ENCODE results near the gene RPL13.

The RPL13 gene

DNA sequence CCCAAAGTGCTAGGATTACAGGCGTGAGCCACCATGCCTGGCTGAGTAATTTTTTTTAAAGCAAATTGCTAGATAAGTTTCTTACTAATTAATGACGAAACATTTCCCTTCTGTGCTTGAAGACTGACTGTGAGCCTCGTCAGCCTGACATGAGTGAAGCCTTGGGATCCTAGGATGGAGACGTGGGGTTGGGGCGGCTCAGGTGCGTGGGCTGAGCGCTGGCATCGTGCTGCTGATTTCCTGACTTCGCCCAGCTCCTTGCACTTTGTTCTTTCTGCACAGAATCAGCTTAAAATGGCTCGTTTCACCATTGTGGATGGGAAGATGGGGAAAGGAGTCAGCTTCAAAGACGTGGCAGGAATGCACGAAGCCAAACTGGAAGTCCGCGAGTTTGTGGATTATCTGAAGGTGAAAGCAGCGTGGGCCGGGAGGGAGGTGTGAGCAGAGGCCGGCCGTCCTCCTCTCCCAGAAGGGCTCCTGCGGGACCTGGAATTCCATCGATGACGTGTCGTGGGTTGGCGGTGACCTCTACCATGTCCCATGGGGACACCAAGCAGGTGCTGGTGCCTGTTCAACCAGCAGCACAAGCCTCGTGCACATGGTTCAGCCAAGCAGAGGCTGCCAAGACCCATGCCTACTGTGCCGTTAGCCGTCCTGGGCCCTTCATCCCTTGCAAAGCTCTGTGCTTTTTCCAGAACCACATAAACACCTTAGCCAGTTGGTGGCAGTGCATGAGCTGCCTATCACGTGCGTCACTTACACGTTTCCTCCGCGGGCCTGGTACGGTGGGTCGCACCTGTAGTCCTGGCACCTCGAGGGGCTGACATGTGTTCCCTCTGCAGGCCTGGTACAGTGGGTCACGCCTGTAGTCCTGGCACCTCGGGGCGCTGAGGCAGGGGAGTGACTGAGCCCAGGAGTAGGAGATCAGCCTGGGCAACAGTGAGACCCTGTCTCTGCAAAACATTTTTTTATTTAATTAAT is 29.8 kb upstream of the RPL13 start:
- no peaks in the 10 kb centered on the region for H4K20me1 ChIP-seq (ENCODE audit: insufficient read depth, low read length)

DNA sequence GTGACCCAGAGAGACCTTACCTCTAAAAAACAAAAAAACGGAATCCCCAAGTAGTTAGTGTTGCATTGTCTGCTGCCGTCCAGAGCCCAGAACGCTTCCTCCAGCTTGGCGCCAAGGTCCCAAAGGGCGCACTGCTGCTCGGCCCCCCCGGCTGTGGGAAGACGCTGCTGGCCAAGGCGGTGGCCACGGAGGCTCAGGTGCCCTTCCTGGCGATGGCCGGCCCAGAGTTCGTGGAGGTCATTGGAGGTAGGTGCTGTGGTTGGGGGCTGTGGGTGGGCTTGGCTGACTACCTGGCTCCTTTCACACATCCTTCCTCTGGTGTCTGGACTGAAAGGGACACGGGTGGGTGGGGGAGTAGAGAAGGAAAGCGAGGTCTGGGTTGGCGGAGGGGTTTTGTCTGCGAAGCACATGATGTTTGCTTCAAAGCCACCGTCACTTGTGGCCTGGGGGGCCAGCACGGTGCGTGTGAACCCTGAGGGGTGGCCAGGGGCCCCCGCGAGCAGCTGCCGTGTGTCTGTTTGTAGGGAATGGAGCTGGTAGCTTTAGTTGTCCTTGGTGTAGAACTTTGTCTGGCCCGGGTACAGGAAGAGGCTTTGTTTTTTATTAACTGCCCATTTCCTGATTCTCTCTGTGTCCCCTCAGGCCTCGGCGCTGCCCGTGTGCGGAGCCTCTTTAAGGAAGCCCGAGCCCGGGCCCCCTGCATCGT is 28.5 kb upstream of the RPL13 start:
- H2AFZ ChIP-seq (ENCODE audit: low read length): no peak overlapping the region
- DNase-seq: no peak
- no peaks in the 10 kb centered on the region for H3K36me3 ChIP-seq (replicated peaks; ENCODE audit: insufficient read depth, low read length)
- no peaks in the 10 kb centered on the region for H3F3A ChIP-seq (ENCODE audit: insufficient read depth, low read length)
- TF ChIP-seq EZH2phosphoT487 (IDR thresholded peaks at IDR 0.05; ENCODE audit: low read length): no peak
- TF ChIP-seq, protein P1, sequence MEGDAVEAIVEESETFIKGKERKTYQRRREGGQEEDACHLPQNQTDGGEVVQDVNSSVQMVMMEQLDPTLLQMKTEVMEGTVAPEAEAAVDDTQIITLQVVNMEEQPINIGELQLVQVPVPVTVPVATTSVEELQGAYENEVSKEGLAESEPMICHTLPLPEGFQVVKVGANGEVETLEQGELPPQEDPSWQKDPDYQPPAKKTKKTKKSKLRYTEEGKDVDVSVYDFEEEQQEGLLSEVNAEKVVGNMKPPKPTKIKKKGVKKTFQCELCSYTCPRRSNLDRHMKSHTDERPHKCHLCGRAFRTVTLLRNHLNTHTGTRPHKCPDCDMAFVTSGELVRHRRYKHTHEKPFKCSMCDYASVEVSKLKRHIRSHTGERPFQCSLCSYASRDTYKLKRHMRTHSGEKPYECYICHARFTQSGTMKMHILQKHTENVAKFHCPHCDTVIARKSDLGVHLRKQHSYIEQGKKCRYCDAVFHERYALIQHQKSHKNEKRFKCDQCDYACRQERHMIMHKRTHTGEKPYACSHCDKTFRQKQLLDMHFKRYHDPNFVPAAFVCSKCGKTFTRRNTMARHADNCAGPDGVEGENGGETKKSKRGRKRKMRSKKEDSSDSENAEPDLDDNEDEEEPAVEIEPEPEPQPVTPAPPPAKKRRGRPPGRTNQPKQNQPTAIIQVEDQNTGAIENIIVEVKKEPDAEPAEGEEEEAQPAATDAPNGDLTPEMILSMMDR (IDR thresholded peaks at IDR 0.05; ENCODE audit: low read length): no peak
- TF ChIP-seq EZH2 (optimal IDR thresholded peaks at IDR 0.05; ENCODE audit: low read depth, low read length): no peak
- no peak overlapping the region for H3K4me2 ChIP-seq (ENCODE audit: low read depth, low read length)
- no peaks in the 10 kb centered on the region for H4K20me1 ChIP-seq (ENCODE audit: insufficient read depth, low read length)
- no peaks in the 10 kb centered on the region for H3K27me3 ChIP-seq (replicated peaks; ENCODE audit: insufficient read depth, low read length)
- no peak overlapping the region for H3K4me3 ChIP-seq (ENCODE audit: low read length)
- H3K4me1 ChIP-seq (ENCODE audit: low read length): no peaks in the 10 kb centered on the region
- H3K27ac ChIP-seq (ENCODE audit: low read length): no peak overlapping the region
- no peaks in the 10 kb centered on the region for H3K9me2 ChIP-seq (replicated peaks; ENCODE audit: insufficient read depth, low read length)
- H3K79me2 ChIP-seq (ENCODE audit: low read length): no peaks in the 10 kb centered on the region
- no peaks in the 10 kb centered on the region for H3K9me3 ChIP-seq (replicated peaks; ENCODE audit: insufficient read depth, low read length)
- H3K9ac ChIP-seq (ENCODE audit: low read length): no peak overlapping the region

More for the DNA sequence above, 29.8 kb upstream of the RPL13 start:
- Histone ChIP-seq H3K9me2 (replicated peaks; ENCODE audit: insufficient read depth, low read length) (no peaks in the 10 kb centered on the region), H3K9me3 (replicated peaks; ENCODE audit: insufficient read depth, low read length) (no peaks in the 10 kb centered on the region), H3F3A (ENCODE audit: insufficient read depth, low read length) (peaks cover 5% of the 10 kb centered on the region), H3K79me2 (ENCODE audit: low read length) (0 out of 2 replicates have a peak, but pooled peaks cover 3% of the 10 kb centered on the region), H2AFZ (ENCODE audit: low read length) (no peak overlapping the region), H3K27ac (ENCODE audit: low read length) (no peak overlapping the region), H3K4me2 (ENCODE audit: low read depth, low read length) (no peak overlapping the region), H3K9ac (ENCODE audit: low read length) (no peak overlapping the region), H3K27me3 (replicated peaks; ENCODE audit: insufficient read depth, low read length) (no peaks in the 10 kb centered on the region), H3K36me3 (replicated peaks; ENCODE audit: insufficient read depth, low read length) (no peaks in the 10 kb centered on the region), H3K4me1 (ENCODE audit: low read length) (peaks cover 6% of the 10 kb centered on the region), H3K4me3 (ENCODE audit: low read length) (no peak overlapping the region)
- no peak for DNase-seq
- TF ChIP-seq EZH2phosphoT487 (IDR thresholded peaks at IDR 0.05; ENCODE audit: low read length) (no peak), EZH2 (optimal IDR thresholded peaks at IDR 0.05; ENCODE audit: low read depth, low read length) (no peak)
- TF ChIP-seq, protein P1 (IDR thresholded peaks at IDR 0.05; ENCODE audit: low read length): no peak

DNA sequence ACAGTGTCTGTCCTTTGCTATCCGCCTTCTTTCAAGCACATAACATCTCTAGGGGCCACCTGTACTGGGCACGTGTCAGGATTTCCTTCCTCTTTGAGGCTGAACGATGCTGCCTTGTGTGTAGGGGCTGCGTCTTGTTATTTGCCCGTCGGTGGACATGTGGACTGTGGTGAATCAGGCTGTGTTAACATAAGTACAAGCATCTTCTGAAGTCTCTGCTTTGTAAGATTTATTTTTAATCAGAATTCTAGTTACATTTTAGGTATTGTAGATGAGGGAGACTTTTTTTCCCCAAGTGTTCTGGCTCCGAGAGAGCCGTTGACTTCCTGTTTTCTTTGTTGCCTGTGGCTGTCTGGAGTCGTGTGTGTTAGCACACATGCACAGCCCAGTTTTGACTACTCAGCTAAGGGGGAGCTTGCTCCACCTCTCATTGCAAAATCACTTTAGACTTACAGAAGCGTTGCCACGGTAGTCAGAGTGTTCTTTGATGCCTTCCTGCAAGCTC is 26.2 kb upstream of the RPL13 start:
- Histone ChIP-seq H2AFZ (ENCODE audit: low read length) (no peak overlapping the region), H3K4me2 (ENCODE audit: low read depth, low read length) (no peak overlapping the region), H3K36me3 (replicated peaks; ENCODE audit: insufficient read depth, low read length) (no peaks in the 10 kb centered on the region), H3K79me2 (ENCODE audit: low read length) (no peaks in the 10 kb centered on the region), H3K9ac (ENCODE audit: low read length) (no peak overlapping the region), H3K4me1 (ENCODE audit: low read length) (no peaks in the 10 kb centered on the region), H3F3A (ENCODE audit: insufficient read depth, low read length) (no peaks in the 10 kb centered on the region), H3K27me3 (replicated peaks; ENCODE audit: insufficient read depth, low read length) (no peaks in the 10 kb centered on the region), H3K9me2 (replicated peaks; ENCODE audit: insufficient read depth, low read length) (no peaks in the 10 kb centered on the region), H4K20me1 (ENCODE audit: insufficient read depth, low read length) (no peaks in the 10 kb centered on the region), H3K9me3 (replicated peaks; ENCODE audit: insufficient read depth, low read length) (no peaks in the 10 kb centered on the region), H3K4me3 (ENCODE audit: low read length) (no peak overlapping the region), H3K27ac (ENCODE audit: low read length) (no peak overlapping the region)
- DNase-seq: no peak
- TF ChIP-seq EZH2 (optimal IDR thresholded peaks at IDR 0.05; ENCODE audit: low read depth, low read length) (no peak), EZH2phosphoT487 (IDR thresholded peaks at IDR 0.05; ENCODE audit: low read length) (no peak)
- TF ChIP-seq, protein P1 (IDR thresholded peaks at IDR 0.05; ENCODE audit: low read length): no peak

All from MM.1S (cell line).